Caco-2 (cell line): ENCODE results near the gene NLRP13. TPM values are rescaled to one million over a fixed set of nuclear protein-coding genes. Genes with fewer than 3 reads are reported as not detected.

ENCODE experiments used
- BruUV-seq: library from RNA; stranded (reverse); fragments of 400-500 nt; replicated peaks from 2 replicates; lab custom pipeline; 2021; lab: Mats Ljungman, UMichigan
- CTCF ChIA-PET: fragments of 300-600 bp; sonication (Branson Sonifier 250); formaldehyde crosslinking; loops from one replicate; lab custom pipeline; 2022; ENCODE audit warnings: antibody characterized with exemption; lab: Charles Lee
- POLR2A ChIA-PET: fragments of 300-600 bp; sonication (Branson Sonifier 250); formaldehyde crosslinking; loops from one replicate; lab custom pipeline; 2022; ENCODE audit warnings: antibody characterized with exemption; lab: Charles Lee
- DNase-seq, 2 experiments: peaks; one replicate each; pipeline versions ENCODE4 v3.0.0 to v3.0.0-alpha.2; 2020 to 2022
- H3K27me3 ChIP-seq: replicated peaks from 2 replicates; pipeline ENCODE4 v1.6.0; 2011; ENCODE audit warnings: low read length; ENCODE audit not compliant: control insufficient read depth, insufficient read depth
- H3K36me3 ChIP-seq: 2 replicates; pipeline ENCODE4 v1.5.1; 2011; ENCODE audit warnings: low read length; ENCODE audit not compliant: control insufficient read depth, insufficient read depth
- H3K4me1 ChIP-seq: fragments of 250-450 bp; sonication (Bioruptor Pico); 2 replicates; pipeline ENCODE4 v1.5.1; 2020; ENCODE audit warnings: mild to moderate bottlenecking
- H3K4me3 ChIP-seq: 2 replicates; pipeline ENCODE4 v1.5.1; 2011; ENCODE audit warnings: low read depth, mild to moderate bottlenecking, control low read depth, low read length
- H3K9me3 ChIP-seq: fragments of 250-450 bp; sonication (Bioruptor Pico); 2 replicates; pipeline ENCODE4 v1.5.1; 2020; ENCODE audit warnings: mild to moderate bottlenecking, moderate library complexity
- H3K27ac Mint-ChIP-seq: one replicate; pipeline ENCODE4 v1.8.0; 2022; ENCODE audit warnings: mixed read lengths; ENCODE audit not compliant: unreplicated experiment
- H3K27me3 Mint-ChIP-seq: one replicate; pipeline ENCODE4 v1.8.0; 2022; ENCODE audit warnings: mixed read lengths; ENCODE audit not compliant: insufficient read depth, unreplicated experiment
- H3K36me3 Mint-ChIP-seq: one replicate; pipeline ENCODE4 v1.8.0; 2022; ENCODE audit warnings: mild to moderate bottlenecking, mixed read lengths; ENCODE audit not compliant: insufficient read depth, unreplicated experiment
- H3K4me1 Mint-ChIP-seq: one replicate; pipeline ENCODE4 v1.8.0; 2022; ENCODE audit warnings: low read depth, mixed read lengths; ENCODE audit not compliant: unreplicated experiment
- H3K4me3 Mint-ChIP-seq: one replicate; pipeline ENCODE4 v1.8.0; 2022; ENCODE audit warnings: mild to moderate bottlenecking, moderate library complexity, mixed read lengths; ENCODE audit not compliant: unreplicated experiment
- H3K9me3 Mint-ChIP-seq: one replicate; pipeline ENCODE4 v1.8.0; 2022; ENCODE audit warnings: mixed read lengths; ENCODE audit not compliant: unreplicated experiment
- CTCF ChIP-seq, 2 experiments: fragments of 200-600 bp in 1 of 2; IDR thresholded peaks; 1 replicate in 1 of 2; 2 replicates in 1 of 2; pipeline versions ENCODE4 v1.5.1 to v1.8.0; 2011 to 2022; ENCODE audit warnings: antibody characterized with exemption in 1 of 2, control low read depth in 1 of 2, inconsistent platforms in 1 of 2, low read depth in 1 of 2, low read length in 1 of 2, mild to moderate bottlenecking in 1 of 2, moderate library complexity in 1 of 2; ENCODE audit not compliant: insufficient read depth in 1 of 2, severe bottlenecking in 1 of 2, unreplicated experiment in 1 of 2
- intact Hi-C: fragments of 100-400 bp; cut with micrococcal nuclease; formaldehyde crosslinking; loops from one replicate; pipeline ENCODE4 v1.10.0; 2022; ENCODE audit not compliant: unreplicated experiment
- total RNA-seq: library from RNA; stranded (reverse); gene quantifications from 2 replicates; pipeline ENCODE4 v1.2.3, GENCODE V29; 2022

The NLRP13 gene
- total RNA-seq, 1 experiment from 2014 or later: not detected

DNA sequence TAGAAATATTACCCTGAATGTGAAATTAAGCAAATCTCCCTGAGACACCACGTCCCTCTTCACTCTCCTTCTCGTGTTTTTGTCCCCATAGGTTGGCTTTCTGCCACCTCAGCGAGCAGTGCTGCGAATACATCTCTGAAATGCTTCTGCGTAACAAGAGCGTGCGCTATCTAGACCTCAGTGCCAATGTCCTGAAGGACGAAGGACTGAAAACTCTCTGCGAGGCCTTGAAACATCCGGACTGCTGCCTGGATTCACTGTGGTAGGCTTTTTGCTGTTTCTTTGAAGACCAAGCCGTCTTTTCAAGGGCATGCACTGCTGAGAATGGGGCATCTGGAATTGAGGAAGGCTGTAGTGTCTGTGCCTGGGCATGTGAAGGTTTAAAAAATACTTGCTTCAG is 61.4 kb downstream of the NLRP13 start:
- no TSS peak for BruUV-seq
- ChIA-PET POLR2A (no interaction called here), CTCF (no interaction called here)
- intact Hi-C loops: no loop called here
- Mint-ChIP-seq H3K27ac (no peak overlapping the region), H3K36me3 (no peaks in the 10 kb centered on the region), H3K27me3 (peaks cover 26% of the 10 kb centered on the region), H3K4me1 (no peaks in the 10 kb centered on the region), H3K9me3 (no peaks in the 10 kb centered on the region), H3K4me3 (no peak overlapping the region)
- Histone ChIP-seq H3K36me3 (no peaks in the 10 kb centered on the region), H3K4me3 (no peak overlapping the region), H3K27me3 (no peaks in the 10 kb centered on the region), H3K4me1 (no peaks in the 10 kb centered on the region), H3K9me3 (peaks cover 2% of the 10 kb centered on the region; the same call in 1 of the 2 replicates)
- no peak for DNase-seq
- TF ChIP-seq CTCF (IDR thresholded peaks at IDR 0.05; ENCODE audit: insufficient read depth in 1 of 2, low read depth in 1 of 2, low read length in 1 of 2, severe bottlenecking in 1 of 2, unreplicated experiment in 1 of 2): no peak

GRCh38 chr19:55867101-55867500 is 65.0 kb downstream of the NLRP13 start:
- Histone ChIP-seq H3K4me3 (no peak overlapping the region), H3K9me3 (no peaks in the 10 kb centered on the region), H3K36me3 (no peaks in the 10 kb centered on the region), H3K4me1 (no peaks in the 10 kb centered on the region), H3K27me3 (no peaks in the 10 kb centered on the region)
- Mint-ChIP-seq H3K4me1 (no peaks in the 10 kb centered on the region), H3K27me3 (peaks cover 15% of the 10 kb centered on the region), H3K4me3 (no peak overlapping the region), H3K36me3 (no peaks in the 10 kb centered on the region), H3K9me3 (no peaks in the 10 kb centered on the region), H3K27ac (no peak overlapping the region)
- BruUV-seq: no TSS peak
- POLR2A ChIA-PET: no interaction called here
- no peak for TF ChIP-seq CTCF (IDR thresholded peaks at IDR 0.05; ENCODE audit: insufficient read depth in 1 of 2, low read depth in 1 of 2, low read length in 1 of 2, severe bottlenecking in 1 of 2, unreplicated experiment in 1 of 2)
- intact Hi-C loops: no loop called here
- CTCF ChIA-PET: no interaction called here
- no peak for DNase-seq

DNA sequence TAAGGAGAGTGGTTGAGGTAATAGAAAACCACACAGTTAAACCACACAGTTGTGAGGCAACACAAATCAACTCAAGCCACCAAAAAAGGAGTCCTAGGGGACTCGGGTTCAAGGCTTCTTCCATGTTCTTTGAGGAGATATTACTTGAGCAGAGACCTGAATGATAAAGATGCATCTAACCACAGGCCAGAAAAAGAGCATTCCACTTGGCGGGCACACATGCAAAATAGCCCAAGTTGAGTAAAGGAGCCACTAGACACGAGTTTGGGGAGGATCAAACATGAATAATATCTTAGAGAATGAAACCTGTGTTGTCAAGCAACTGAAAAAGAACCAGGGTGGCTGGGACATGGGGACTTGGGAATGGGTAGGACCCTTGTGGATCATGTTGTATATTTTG is 65.6 kb downstream of the NLRP13 start:
- no peaks in the 10 kb centered on the region for H3K4me1 Mint-ChIP-seq
- no peaks in the 10 kb centered on the region for H3K4me1 ChIP-seq
- no peak overlapping the region for H3K4me3 Mint-ChIP-seq
- no peak overlapping the region for H3K27ac Mint-ChIP-seq
- H3K27me3 Mint-ChIP-seq: peaks cover 15% of the 10 kb centered on the region
- BruUV-seq: no TSS peak
- CTCF ChIA-PET: no interaction called here
- no peaks in the 10 kb centered on the region for H3K9me3 Mint-ChIP-seq
- intact Hi-C loops: no loop called here
- no peak for DNase-seq
- H3K36me3 Mint-ChIP-seq: no peaks in the 10 kb centered on the region
- no peaks in the 10 kb centered on the region for H3K9me3 ChIP-seq
- no peak for TF ChIP-seq CTCF (IDR thresholded peaks at IDR 0.05; ENCODE audit: insufficient read depth in 1 of 2, low read depth in 1 of 2, low read length in 1 of 2, severe bottlenecking in 1 of 2, unreplicated experiment in 1 of 2)
- H3K4me3 ChIP-seq: no peak overlapping the region
- H3K36me3 ChIP-seq: no peaks in the 10 kb centered on the region
- POLR2A ChIA-PET: no interaction called here
- H3K27me3 ChIP-seq: no peaks in the 10 kb centered on the region
